OCI-LY1 (cell line): ENCODE data around the gene CNTNAP5.

Source experiments
- EZH2 ChIP-seq: fragments of 200-600 bp; sonication (generic), shearing (Covaris generic); IDR thresholded peaks from 2 replicates; pipeline ENCODE4 v1.8.0; 2017; ENCODE audit warnings: borderline replicate concordance, mixed run types, mild to moderate bottlenecking, antibody characterized with exemption, low read length, moderate library complexity, mixed read lengths
- TF ChIP-seq, protein P1 (sequence below): fragments of 200-600 bp; sonication (generic), shearing (Covaris generic); IDR thresholded peaks from 2 replicates; pipeline ENCODE4 v1.5.1; 2017; ENCODE audit warnings: mild to moderate bottlenecking, antibody characterized with exemption, low read length, moderate library complexity, mixed read lengths

DNA sequence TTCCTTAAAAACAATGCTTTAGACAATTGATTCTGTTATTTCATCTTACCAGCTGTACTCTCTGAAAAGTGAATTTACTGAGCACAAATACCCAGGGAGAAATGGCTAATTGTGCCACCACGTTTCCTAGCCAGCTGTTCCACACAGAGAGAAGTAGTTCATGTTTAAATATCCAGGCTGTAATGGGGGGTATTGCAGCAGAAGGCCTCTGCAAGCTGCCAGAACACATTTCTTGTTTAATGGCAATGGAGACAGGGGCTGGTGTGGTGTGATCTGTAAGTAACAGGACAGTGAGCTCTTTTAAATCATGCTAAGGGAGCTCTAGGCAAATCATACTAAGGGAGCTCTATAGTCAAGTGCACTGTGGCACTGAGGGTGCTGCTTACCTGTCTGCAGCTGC is 809.2 kb downstream of the CNTNAP5 start:
- TF ChIP-seq, protein P1, sequence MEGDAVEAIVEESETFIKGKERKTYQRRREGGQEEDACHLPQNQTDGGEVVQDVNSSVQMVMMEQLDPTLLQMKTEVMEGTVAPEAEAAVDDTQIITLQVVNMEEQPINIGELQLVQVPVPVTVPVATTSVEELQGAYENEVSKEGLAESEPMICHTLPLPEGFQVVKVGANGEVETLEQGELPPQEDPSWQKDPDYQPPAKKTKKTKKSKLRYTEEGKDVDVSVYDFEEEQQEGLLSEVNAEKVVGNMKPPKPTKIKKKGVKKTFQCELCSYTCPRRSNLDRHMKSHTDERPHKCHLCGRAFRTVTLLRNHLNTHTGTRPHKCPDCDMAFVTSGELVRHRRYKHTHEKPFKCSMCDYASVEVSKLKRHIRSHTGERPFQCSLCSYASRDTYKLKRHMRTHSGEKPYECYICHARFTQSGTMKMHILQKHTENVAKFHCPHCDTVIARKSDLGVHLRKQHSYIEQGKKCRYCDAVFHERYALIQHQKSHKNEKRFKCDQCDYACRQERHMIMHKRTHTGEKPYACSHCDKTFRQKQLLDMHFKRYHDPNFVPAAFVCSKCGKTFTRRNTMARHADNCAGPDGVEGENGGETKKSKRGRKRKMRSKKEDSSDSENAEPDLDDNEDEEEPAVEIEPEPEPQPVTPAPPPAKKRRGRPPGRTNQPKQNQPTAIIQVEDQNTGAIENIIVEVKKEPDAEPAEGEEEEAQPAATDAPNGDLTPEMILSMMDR: no peak
- TF ChIP-seq EZH2: no peak
